Measurements from ENCODE around the gene HACE1.
"Not testable (repeated sequence)": the region's sequence is repeated elsewhere in the genome, so short reads cannot be mapped to it uniquely, and the experiment has no call there.

The HACE1 gene

DNA sequence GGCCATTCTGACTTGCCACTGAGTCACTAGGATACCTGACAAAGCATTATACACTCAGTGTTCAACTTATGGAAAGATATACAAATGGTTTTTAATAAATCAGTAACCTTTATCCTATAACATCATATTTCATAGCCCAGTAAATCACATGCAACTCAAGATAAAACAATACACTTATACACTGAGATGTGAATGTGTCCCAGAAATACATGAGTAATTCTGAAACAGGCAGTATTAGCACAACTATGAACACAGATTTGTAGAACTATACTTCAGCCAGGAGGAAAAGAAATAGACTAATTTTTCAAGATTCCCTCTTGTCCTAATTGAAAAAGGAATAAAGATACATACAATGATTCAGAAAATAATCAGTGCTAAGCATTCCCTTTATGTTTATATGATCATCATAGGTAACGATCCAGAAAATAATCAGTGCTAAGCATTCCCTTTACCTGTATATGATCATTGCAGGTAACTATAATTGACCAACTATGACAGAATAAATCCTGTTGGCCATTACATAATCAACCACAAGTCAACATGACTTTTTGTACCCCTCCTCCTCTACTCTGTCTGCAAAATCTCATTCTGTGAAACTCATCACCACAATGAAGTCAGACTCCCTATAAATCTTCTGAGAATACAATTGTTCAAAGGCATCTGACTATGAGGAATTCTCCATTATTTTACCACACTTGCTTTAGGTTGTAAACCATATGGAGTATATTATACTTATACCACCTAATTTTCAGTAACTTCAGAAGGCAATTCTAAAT, 30.3 kb downstream of the HACE1 start:
- no peak for DNase-seq

DNA sequence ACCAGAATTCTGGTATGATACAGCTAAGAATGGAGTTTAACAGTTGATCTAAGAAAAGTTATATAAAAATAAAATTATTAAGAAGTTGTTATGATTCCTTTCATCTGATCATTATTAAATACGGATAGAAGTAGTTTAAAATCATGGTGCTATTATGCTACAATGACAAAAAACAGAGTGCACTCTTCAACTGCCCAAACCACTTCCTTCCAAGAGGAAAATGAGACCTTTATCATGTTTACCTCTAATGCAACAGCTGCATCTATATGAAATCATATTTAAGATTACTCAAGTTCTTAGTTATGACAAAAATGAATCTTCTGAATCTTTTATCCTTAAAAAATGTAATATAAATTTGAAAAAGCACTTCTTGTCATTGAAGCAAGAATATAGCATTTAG, 31.2 kb downstream of the HACE1 start:
- no peak for DNase-seq

DNA sequence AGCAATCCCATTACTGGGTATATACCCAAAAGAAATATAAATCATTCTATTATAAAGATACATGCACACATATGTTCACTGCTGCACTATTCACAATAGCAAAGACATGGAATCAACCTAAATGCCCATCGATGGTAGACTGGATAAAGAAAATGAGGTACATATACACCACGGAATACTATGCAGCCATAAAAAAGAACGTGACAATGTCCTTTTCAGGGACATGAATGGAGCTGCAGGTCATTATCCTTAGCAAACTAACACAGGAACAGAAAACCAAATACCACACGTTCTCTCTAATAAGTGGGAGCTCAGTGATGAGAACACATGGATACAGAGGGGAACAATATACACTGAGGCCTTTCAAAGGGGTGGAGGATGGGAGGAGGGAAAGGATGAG, 38.9 kb downstream of the HACE1 start:
- not testable (repeated sequence) for DNase-seq

DNA sequence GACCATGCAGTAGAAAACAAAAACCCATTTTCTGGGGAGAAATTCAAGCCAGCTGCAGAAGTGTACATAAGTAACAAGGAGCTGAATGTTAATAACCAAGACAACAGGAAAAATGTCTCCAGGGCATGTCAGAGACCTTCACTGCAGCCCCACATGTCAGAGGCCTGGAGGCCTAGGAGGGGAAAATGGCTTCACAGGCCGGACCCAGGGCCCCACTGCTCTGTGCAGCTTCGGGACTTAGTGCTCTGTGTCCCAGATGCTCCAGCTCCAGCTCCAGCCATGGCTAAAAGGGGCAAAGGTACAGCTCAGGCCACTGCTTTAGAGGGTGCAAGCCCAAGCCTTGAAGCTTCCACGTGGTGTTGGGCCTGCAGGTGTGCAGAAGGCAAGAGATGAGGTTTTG, 43.6 kb downstream of the HACE1 start:
- DNase-seq, result no peak

DNA sequence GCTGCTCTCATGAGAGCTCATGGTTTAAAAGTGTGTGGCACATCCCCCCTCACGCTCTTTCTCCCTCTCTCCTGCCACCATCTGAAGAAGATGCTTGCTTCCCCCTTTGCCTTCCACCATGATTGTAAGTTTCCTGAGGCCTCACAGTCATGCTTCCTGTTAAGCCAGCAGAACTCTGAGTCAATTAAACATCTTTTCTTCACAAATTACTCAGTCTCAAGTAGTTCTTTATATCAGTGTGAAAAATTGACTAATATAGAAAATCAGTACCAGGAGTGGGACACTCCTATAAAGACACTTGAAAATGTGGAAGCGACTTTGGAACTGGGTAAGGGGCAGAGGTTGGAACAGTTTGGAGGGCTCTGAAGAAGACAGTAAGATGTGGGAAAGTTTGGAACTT, 45.0 kb downstream of the HACE1 start:
- DNase-seq, result no peak

DNA sequence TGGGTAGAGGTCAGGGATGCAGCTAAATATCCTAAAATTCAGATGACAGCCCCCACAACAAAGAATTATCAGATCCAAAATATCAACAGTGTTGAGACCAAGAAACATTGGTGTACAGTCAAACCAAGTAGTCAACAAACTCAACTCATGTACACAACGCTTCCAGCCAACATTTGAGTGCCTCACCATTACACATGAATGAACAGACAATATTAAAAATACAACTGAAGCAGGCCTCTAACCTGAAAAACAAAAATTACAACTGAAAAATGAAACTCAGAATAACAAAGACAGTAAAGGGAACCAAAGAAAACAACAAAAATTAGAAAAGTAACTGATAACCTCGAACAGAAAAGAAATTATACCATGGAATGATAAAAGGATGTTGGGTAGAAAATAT, 46.2 kb downstream of the HACE1 start:
- DNase-seq, result no peak

DNA sequence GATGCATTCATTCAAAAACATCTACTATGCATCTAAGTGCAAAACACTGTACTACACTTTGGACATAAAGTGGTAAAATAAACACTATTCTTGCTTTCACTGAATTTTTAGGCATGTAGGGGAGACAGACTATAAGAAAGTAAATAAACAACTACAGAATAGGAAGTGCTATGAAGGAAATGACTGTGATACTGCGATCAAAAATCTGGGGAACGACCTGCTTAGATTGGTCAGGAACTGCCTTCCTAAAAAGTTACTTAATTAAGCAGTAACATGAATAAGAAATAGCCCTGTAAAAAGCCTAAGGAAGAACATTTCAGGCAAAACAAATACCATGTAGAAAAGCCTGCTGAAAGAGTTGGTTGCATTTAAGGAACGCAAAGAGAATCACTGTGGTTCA, 50.6 kb downstream of the HACE1 start:
- DNase-seq, result no peak

DNA sequence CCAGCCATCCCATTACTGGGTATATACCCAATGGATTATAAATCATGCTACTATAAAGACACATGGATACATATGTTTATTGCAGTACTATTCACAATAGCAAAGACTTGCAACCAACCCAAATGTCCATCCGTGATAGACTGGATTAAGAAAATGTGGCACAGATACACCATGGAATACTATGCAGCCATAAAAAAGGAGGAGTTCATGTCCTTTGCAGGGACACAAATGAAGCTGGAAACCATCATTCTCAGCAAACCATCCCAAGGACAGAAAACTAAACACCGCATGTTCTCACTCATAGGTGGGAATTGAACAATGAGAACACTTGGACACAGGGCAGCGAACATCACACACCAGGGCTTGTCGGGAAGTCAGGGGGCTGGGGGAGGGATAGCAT, 54.4 kb downstream of the HACE1 start:
- DNase-seq, result not testable (repeated sequence)

DNA sequence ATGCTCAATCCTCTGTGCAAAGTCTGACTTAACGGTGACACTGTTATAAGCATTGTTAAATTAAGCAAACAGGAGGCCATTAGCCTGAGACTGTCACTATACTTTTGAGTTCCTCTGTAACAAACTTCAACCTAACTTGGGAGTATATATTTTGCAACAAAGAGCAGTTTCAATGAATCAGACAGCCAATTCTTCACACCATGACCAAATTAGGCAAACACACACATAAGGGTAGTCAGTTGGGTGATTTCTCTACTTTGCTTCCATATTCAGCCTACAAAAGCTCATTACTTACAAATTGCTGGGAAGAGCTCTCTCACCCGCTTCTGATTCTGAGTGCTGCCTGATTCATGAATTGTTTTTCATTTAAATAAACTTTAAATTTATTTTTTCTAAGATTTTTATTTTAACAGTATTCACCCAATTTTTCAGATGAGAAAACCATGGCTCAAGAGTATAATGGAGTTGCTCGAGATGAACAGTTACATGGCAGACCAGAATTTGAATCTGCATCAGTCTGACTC, 60.5 kb downstream of the HACE1 start:
- DNase-seq, result no peak

DNA sequence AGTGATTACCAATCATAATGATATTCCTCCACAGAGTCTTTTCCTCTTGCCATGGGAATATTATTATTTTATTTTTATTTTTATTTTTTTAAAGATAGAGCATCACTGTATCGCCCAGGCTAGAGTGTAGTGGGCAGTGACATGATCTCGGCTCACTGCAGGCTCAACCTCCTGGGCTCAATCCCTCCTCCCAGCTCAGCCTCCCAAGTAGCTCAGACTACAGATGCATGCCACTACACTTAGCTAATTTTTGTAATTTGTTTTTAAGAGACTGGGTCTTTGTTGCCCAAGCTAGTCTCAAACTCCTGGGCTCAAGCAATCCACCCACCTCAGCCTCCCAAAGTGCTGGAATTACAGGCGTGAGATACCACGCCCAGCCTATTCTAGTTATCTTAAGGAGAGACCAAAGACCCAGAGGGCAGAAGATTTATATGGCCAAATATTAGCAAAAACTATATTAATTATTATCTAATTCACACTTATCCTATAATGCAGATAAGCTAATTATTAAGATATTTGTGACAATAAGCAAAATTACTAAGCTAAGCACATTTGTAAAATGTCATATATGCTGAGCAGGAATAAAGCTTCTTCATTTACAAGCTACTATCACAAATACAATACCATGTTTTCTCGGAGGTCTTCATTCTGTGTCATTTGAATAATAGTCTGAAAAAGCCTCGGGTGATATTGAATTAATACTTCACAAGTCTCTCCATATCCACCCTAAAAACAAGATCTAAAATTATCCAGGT, 63.5 kb downstream of the HACE1 start:
- no peak for DNase-seq

DNA sequence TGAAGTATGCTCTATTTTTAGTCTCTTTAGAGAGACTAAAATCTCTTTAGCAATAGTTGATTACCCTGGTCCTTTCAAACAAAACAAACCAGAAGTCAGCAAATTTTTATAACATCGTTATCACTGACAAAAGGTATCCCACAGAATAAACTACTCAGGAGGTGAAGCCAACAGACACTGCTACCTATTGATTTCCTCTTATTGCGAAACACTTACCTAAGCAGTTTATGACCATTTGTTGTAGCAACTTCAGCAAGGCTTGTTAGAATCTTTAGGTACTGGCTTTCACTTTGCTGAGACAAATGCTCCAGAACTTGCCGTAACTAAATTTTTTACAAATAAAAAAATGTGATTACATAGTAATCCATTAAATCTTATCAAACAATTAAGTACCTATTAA, 64.4 kb downstream of the HACE1 start:
- DNase-seq, result no peak

DNA sequence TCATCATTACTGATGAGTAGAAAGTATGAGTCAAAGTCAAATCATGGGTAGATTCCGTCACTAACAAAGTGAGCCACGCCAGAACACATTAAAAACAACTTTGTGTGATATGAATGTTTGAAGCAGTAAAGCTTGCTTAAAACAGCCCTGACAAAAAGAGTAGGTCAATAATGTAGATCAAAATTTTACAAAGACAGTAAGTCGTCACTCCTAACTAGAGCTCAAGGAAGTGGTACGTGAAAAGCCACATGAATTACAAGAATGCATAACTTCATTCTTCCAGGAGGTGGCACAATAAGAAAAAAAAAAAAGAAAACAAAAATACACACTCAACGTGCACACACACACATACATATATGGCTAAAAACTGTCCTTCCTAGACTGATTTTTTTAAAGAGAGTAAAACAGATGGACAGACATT, 69.9 kb downstream of the HACE1 start:
- DNase-seq, result no peak

DNA sequence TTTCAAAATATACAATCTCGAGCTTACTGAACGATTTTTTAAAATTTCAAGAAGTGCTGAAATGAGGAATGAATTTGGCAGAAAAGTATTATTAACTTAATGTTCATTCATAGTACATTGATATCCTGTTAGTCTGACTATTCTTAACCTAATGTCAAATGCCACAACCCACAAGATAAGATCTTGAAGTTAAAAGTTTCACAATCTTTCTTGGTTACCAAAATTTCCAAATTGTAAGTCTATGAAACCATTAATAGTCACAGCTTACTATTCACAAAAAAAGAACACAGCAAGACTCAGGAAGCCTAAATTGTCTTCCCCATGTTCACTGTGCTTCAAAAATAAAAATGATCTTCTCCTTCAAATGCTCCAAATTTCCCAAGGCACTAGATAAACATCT, 71.3 kb downstream of the HACE1 start:
- no peak for DNase-seq

DNA sequence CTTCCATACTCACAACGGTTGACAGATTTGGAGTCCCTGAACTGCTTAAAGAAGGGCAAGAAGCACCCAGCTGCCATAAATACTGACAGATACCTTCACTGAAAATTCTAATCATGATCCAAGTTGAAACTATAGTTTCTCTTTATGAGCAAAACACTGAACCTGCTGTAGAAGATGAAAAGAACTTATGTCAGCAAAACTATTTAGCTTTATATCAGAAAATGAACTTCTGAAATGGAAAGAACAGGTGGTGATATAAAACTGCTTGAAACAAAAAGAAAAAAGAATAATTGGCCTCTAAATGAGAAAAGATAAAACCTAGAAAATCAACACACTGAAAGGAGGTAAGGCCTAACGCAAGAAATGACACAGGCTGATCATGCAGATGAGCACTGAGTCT, 72.4 kb downstream of the HACE1 start:
- no peak for DNase-seq

DNA sequence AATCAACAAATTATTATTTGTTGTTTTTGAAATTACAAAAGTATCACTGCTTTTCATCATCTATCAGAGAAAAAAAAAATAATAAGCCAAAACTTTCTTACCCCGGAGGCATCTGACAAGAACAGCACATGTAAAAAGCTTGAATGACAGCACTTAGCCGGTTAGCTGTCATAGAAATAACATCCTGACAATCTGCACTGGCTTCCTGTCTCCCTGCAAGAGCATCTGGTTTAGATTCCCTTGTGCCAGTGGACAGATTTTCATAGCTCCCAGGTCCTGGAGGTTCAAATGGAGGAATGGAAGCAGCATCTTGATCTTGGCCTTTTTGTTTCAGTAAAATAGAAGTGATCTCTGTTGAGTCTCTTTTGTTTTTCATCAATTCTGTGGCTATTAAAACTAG, 74.8 kb downstream of the HACE1 start:
- DNase-seq, result no peak

DNA sequence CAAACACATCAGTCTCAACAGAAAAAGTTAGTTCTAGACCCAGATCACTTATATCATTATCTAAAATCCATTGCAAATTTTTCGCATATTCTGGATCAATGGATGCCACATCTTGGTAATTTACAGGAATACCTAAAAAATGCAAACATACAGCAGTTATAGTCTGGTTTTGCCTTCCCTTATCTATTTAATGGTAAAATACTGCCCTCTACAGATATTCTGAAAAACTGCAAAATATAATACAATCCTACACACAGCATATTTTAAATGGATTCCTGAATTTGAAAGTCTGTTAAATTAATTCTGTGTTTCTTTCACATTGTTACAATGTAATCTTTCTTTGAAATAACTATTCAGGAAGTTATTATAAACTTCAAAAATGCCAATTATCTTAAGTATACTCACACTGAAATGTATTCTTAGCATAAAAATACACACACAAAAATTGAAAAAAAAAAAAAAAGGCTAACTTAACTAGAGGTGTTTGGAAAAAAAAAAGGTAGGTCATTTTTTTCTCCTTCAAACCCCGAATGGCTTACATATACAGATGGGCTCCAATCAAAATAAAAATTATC, 88.4 kb downstream of the HACE1 start:
- peak; percentile 10 for DNase-seq

DNA sequence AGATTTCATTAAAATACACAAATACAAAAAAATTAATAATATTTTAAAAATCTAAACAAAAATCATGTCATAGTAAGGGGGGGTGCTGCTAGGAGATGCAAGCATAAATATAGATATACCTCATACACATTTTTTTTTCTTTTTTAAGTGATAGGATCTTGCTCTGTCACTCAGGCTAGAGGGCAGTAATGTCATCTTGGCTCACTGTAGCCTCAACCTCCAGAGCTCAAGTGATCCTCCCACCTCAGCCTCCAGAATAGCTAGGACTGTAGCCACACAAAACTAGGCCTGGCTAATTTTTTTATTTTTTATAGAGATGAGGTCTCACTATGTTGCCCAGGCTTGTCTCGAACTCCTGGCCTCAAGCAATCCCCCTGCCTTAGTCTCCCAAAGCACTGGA, 90.8 kb downstream of the HACE1 start:
- DNase-seq, result no peak

DNA sequence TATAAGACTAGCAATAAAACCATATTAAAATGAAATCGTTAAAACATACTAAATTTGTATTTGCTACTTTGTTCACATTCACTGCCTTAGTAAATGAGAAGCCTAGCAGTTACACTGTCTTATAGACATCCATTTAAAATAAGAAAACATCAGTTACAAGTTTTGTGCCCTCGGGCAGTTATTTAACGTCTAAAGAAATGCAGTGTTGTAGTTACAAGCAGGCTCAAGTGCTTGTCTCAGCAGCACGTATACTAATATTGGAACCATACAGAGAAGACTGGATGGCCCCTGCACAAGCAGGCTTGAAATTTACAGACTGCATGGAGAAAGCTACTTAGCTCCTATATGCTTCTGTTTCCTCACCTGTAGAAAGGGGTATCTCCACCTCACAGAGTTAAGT, 93.1 kb downstream of the HACE1 start:
- DNase-seq, result no peak

DNA sequence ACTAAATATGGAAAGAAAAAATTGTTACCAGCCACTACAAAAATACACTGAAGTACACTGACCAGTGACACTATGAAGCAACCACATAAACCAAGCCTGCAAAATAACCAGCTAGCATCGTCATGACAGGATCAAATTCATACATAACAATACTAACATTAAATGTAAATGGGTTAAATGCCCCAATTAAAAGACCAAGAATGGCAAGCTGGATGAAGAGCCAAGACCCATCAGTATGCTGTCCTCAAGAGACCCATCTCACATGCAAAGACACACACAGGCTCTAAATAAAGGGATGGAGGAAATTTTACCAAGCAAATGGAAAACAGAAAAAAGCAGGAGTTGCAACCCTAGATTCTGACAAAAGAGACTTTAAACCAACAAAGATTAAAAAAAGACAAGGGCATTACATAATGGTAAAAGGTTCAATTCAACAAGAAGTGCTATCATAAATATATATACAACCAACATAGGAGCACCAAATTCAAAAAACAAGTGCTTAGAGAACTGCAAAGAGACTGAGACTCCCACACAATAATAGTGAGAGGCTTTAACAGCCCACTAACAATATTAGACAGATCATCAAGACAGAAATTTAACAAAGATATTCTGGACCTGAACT, 104.8 kb downstream of the HACE1 start:
- DNase-seq, result no peak

DNA sequence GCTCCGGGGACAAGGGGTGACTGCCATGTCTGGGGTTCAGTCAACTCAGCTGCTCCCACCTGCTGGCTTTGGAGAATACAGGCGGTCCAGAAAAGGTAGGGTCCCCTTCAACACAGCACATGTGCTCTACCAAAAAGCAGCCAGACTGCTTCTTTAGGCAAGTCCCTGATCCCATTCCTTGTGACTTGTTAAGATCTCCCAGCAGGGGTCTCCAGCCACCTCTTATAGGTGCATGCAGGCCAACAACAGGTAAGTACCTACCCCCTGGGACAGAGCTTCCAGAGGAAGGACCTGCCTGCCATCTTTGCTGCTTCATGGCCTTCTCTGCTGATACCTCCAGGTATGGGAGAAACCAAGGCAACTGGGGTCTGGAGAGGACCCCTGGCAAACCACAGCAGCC, 106.5 kb downstream of the HACE1 start:
- DNase-seq, result no peak

DNA sequence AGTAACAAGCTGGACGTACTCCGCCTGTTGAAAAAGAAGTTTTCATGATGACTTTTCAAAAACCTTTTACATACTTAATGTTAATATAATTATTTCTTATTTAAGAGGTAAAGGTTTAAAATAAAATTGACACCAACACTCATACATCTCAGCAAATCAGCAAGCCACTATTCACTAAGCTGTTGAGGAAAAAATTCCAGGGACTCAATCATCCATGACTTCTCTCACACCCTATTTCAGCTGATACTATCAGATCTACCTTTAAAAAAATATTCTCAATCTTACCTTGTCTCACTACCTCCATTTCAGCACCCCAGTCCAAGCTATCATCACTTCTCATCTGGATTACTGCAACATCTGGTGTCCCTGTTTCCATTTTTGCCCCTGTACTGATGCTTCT, 109.3 kb downstream of the HACE1 start:
- DNase-seq, result no peak

DNA sequence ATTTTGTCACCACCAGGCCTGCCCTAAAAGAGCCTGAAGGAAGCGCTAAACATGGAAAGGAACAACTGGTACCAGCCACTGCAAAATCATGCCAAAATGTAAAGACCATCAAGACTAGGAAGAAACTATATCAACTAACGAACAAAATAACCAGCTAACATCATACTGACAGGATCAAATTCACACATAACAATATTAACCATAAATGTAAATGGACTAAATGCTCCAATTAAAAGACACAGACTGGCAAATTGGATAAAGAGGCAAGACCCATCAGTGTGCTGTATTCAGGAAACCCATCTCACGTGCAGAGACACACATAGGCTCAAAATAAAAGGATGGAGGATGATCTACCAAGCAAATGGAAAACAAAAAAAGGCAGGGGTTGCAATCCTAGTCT, 120.6 kb downstream of the HACE1 start:
- DNase-seq, result not testable (repeated sequence)

DNA sequence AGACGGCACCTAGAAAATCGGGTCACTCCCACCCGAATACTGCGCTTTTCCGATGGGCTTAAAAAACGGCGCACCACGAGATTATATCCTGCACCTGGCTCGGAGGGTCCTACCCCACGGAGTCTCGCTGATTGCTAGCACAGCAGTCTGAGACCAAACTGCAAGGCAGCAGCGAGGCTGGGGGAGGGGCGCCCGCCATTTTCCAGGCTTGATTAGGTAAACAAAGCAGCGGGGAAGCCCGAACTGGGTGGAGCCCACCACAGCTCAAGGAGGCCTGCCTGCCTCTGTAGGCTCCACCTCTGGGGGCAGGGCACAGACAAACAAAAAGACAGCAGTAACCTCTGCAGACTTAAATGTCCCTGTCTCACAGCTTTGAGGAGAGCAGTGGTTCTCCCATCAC, 122.2 kb downstream of the HACE1 start:
- DNase-seq, result not testable (repeated sequence)

DNA sequence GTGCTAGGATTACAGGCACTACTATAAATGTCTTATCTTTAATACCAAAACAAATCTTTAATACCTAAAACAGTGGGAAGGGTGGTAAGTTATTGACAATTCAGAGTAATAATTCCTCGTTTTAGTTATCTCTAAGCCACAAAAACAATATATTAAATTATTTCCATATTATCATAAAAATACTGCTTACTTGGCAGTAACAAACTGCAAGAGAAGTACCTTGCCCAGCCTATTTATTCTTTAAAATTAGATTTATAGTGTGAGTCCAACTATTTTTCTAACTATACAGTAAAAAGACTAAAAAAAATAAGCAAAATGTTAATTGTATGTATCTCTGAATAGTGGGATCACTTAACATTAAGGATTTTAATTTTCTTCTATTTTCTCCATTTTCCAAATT, 123.2 kb downstream of the HACE1 start:
- no peak for DNase-seq
